ENCODE results near the gene HAUS1.

DNA sequence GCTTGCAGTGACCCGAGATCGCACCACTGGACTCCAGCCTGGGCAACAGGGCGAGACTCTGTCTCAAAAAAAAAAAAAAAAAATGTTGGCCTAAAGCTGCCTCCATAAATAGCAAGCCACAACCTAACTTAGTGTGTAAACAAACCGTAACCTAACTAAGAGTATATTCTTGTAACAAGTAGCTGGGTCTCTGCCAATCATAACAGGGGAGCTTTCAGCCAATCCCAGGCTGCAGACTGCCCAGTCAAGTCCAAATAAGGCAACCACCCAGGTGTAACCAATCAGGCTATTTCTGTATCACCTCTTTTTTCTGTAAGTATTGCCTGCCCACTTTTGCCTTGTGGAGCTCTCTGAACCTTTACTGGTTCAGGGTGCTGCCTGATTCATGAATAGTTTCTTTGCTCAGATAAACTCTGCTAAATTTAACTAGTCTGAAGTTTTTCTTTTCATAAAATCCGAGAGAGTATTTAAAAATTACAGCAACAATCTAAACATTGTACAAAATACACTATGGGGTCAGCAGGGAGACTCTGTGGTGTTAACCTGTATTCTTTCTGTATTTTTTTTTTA is 36.7 kb upstream of the HAUS1 start:
- TF ChIP-seq, protein P1, sequence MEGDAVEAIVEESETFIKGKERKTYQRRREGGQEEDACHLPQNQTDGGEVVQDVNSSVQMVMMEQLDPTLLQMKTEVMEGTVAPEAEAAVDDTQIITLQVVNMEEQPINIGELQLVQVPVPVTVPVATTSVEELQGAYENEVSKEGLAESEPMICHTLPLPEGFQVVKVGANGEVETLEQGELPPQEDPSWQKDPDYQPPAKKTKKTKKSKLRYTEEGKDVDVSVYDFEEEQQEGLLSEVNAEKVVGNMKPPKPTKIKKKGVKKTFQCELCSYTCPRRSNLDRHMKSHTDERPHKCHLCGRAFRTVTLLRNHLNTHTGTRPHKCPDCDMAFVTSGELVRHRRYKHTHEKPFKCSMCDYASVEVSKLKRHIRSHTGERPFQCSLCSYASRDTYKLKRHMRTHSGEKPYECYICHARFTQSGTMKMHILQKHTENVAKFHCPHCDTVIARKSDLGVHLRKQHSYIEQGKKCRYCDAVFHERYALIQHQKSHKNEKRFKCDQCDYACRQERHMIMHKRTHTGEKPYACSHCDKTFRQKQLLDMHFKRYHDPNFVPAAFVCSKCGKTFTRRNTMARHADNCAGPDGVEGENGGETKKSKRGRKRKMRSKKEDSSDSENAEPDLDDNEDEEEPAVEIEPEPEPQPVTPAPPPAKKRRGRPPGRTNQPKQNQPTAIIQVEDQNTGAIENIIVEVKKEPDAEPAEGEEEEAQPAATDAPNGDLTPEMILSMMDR (IDR thresholded peaks at IDR 0.05; ENCODE audit: low read depth, low read length), result no peak
- no peak for TF ChIP-seq POLR2A (IDR thresholded peaks at IDR 0.05; ENCODE audit: extremely low read depth, insufficient read length)
